Esophagus muscularis mucosa (tissue), 4 donors: ENCODE results near the gene DDX27. TPM values are rescaled to one million over a fixed set of nuclear protein-coding genes. Genes with fewer than 3 reads are reported as not detected.

ENCODE experiments used
- DNase-seq: peaks from one replicate; pipeline ENCODE4 v3.0.0-alpha.2; 2017; ENCODE audit errors: extremely low spot score
- H3K27ac ChIP-seq, 4 donors: fragments of 200-600 bp; sonication (generic); replicated peaks in 1 of 4; 1 replicate in 3 of 4; 2 replicates in 1 of 4; pipeline ENCODE4 v1.5.1; 2016 to 2019; ENCODE audit warnings: mild to moderate bottlenecking in 1 of 4
- H3K27me3 ChIP-seq, 4 donors: fragments of 200-600 bp; sonication (generic); one replicate each; pipeline versions ENCODE4 v1.5.1 to v1.6.0; 2016 to 2019
- H3K36me3 ChIP-seq, 4 donors: fragments of 200-600 bp; sonication (generic); one replicate each; pipeline ENCODE4 v1.5.1; 2016 to 2019
- H3K4me1 ChIP-seq, 4 donors: fragments of 200-600 bp; sonication (generic); one replicate each; pipeline ENCODE4 v1.5.1; 2016 to 2019
- H3K4me3 ChIP-seq, 4 donors: fragments of 200-600 bp; sonication (generic); 1 replicate in 2 of 4; 2 replicates in 2 of 4; pipeline ENCODE4 v1.5.1; 2016 to 2019; ENCODE audit warnings: mild to moderate bottlenecking in 4 of 4, moderate library complexity in 1 of 4
- H3K9me3 ChIP-seq, 4 donors: fragments of 200-600 bp; sonication (generic); 1 replicate in 3 of 4; 2 replicates in 1 of 4; pipeline ENCODE4 v1.5.1; 2016 to 2019
- EP300 ChIP-seq: sonication (generic); formaldehyde crosslinking; IDR thresholded peaks from one replicate; pipeline ENCODE4 v1.6.1; 2017; ENCODE audit warnings: antibody characterized with exemption
- POLR2A ChIP-seq: fragments of 450-650 bp; IDR thresholded peaks from one replicate; pipeline ENCODE4 v1.6.1; 2017; ENCODE audit warnings: antibody characterized with exemption, moderate library complexity, mild to moderate bottlenecking, low read depth
- POLR2AphosphoS5 ChIP-seq, 2 donors: sonication (generic); formaldehyde crosslinking; IDR thresholded peaks; one replicate each; pipeline ENCODE4 v1.6.1; 2017; ENCODE audit warnings: antibody characterized with exemption in 2 of 2
- WGBS: methylation state at CpG from one replicate; pipeline ENCODE4 v1.1.5; 2018; 5-methylcytosine and 5-hydroxymethylcytosine counted together
- intact Hi-C: fragments of 100-400 bp; cut with DNase I; formaldehyde crosslinking; loops from one replicate; pipeline ENCODE4 v1.15.1; 2023
- total RNA-seq, 4 donors: library from RNA; depleted of rRNA; stranded (reverse); fragments of >200 nt; gene quantifications; one replicate each; pipeline versions ENCODE4 v1.1.0 to v1.2.1, GENCODE V29; 2016
- TF ChIP-seq, protein P1 (sequence below), 3 experiments: fragments of 200-600 bp in 2 of 3; fragments of 450-650 bp in 1 of 3; sonication (generic) in 2 of 3; IDR thresholded peaks; one replicate each; pipeline ENCODE4 v1.5.1; 2017 to 2019; ENCODE audit warnings: antibody characterized with exemption in 3 of 3, mild to moderate bottlenecking in 2 of 3, moderate library complexity in 1 of 3

DDX27 gene
- total RNA-seq, 4 donors from 2014 or later, result 25.7 to 35.0 (median 30.2) TPM

DNA sequence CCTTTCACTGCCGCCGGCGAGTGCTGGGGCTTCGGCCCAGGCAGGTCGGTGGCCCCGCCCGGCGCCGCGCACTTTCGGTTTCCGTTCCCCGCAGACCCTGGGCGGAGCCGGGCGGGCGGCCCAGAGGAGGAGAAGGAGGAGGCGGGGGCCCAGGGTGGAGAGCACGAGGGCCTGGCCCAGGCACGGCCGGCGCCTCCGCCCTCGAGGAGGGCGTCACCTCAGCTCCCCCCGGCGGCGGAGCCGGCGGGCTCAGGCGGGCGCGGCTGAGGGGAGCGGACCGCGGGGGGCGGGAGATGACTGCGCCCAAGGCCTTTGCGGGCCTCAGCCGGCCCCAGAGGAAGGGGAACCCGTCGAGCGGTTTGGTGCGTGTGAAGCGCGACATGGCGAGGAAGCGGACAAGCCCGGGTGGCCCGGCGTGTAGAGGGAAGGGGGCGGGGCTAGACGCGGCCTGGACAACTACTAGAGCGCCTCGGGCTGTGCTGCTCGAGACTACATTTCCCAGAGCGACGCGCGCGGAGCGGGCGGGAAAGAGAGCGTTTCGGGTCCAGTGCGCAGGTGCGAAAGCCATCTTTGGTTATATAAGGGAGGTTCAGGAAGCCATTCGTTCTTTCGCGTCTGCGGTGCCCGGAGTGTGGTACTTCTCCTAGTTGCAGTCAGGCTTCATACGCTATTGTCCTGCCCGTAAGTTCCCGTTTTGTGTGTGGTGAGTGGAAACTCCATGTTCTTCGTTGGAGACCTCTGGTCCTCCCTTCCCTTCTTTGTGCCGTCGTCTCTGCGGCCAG is 59.0 kb downstream of the DDX27 start, which contains the start of gene ZNFX1:
TSS of gene ZNFX1 (minus strand) at position 22 of the 782 bp plus-strand sequence. CDS start 2,218 bp downstream, outside the sequence.
- intact Hi-C loops, result no loop called here

DNA sequence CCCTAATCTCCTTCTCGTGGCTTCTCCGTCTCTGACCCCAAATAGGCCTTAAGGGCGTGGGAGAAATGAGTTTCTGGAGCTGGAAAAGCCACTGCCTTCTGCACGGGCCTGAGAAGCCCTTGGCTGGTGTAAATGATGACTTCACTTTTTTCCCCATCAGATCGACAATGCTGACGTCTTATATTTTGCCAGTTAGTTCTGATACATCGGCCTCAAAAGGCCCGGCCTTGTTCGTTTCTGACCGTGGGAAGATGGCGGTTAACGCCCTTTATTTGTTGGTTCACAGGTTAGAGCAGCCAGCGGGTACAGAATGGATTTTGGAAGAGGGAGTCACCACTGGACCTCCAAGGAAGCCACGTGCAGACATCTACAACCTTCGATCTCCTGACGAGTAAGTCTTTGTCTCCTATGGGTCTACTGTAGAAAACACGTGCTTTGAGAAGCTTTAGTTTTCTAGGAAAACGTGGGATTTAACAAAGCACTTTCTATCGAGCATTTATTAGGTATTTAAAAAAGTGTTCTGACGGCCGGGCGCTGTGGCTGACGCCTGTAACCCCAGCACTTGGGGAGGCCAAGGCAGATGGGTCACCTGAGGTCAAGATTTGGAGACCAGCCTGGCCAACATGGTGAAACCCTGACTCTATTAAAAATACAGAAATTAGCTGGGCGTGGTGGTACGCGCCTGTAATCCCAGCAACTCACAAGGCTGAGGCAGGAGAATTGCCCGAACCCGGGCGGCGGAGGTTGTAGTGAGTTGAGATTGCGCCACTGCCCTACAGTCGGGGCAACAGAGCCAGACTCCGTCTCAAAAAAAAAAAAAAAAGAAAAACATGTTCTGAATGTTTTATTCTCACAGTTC is 59.8 kb downstream of the DDX27 start:
- H3K4me1 ChIP-seq, result peaks cover 43 to 81% (median 76%) of the 10 kb centered on the region in 4 donors
- WGBS, result 24% methylated on average over 29 of the region's 33 CpGs

More for the DNA sequence above, 59.0 kb downstream of the DDX27 start, which contains the start of gene ZNFX1:
- TF ChIP-seq POLR2AphosphoS5 (IDR thresholded peaks at IDR 0.05), result peak; percentile 100
- peak; percentile 98 for TF ChIP-seq POLR2A
- TF ChIP-seq, protein P1, sequence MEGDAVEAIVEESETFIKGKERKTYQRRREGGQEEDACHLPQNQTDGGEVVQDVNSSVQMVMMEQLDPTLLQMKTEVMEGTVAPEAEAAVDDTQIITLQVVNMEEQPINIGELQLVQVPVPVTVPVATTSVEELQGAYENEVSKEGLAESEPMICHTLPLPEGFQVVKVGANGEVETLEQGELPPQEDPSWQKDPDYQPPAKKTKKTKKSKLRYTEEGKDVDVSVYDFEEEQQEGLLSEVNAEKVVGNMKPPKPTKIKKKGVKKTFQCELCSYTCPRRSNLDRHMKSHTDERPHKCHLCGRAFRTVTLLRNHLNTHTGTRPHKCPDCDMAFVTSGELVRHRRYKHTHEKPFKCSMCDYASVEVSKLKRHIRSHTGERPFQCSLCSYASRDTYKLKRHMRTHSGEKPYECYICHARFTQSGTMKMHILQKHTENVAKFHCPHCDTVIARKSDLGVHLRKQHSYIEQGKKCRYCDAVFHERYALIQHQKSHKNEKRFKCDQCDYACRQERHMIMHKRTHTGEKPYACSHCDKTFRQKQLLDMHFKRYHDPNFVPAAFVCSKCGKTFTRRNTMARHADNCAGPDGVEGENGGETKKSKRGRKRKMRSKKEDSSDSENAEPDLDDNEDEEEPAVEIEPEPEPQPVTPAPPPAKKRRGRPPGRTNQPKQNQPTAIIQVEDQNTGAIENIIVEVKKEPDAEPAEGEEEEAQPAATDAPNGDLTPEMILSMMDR (IDR thresholded peaks at IDR 0.05), result no peak
- no peak for TF ChIP-seq EP300
- under 1% methylated on average over 29 of the region's 80 CpGs for WGBS
- Histone ChIP-seq H3K36me3 (peaks cover 34 to 64% (median 53%) of the 10 kb centered on the region in 4 donors), H3K4me1 (peaks cover 39 to 80% (median 71%) of the 10 kb centered on the region in 4 donors), H3K27me3 (no peaks in the 10 kb centered on the region), H3K4me3 (peak within 1 kb of the TSS; percentile 77 to 98 (median 87)), H3K27ac (peak within 1 kb of the TSS; percentile 91 to 99 (median 96)), H3K9me3 (peaks cover 0 to 9% (median 4%) of the 10 kb centered on the region in 4 donors)
- peak; percentile 99 for DNase-seq

DNA sequence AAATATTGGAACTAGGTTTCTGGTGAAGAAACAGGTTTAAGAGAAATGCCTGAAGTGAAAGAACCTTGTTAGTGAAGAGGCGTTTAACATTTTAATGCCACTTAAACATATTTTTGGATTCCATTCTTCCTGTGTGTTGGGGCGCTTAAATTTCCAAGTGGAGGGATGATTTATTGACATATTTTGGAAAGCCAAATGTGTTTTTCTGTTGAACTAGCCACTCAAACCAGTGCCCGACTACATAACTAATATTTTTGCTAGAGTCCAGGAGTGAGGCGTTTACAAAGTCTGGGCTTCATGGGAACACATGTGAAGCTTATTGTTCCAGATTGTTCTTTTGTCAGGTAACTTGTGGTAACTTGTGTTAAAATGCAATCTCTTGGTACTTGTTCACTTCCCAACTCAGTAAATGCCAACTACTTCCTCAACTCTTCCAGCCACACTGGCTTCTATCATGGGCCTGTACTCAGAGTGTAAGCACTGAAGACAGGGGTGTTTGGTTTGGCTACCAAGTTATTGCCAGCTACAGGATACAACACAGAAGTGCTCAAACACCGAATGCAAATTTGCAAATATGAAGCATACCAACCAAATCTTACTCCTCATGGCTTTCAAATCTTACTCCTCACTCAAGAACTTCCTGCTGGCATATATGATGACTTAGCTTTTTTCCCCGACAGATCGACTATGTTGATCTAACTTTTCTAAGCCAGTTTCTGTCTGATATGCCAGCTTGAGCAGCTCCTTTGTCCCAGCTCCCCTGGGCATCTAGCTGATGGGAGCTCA is 60.7 kb downstream of the DDX27 start:
- intact Hi-C loops, result no loop called here
- H3K27ac ChIP-seq, result peak overlapping the region in 3 of 4 donors; percentile 91 to 99 (median 98)
- WGBS, result 61% methylated on average over 7 of the region's 7 CpGs

More for the DNA sequence above, 59.8 kb downstream of the DDX27 start:
- TF ChIP-seq EP300, result no peak
- TF ChIP-seq POLR2AphosphoS5 (IDR thresholded peaks at IDR 0.05), result no peak
- no peak for TF ChIP-seq POLR2A
- Histone ChIP-seq H3K27me3 (no peaks in the 10 kb centered on the region), H3K4me3 (peak overlapping the region; percentile 77 to 98 (median 87)), H3K36me3 (peaks cover 41 to 64% (median 56%) of the 10 kb centered on the region in 4 donors), H3K9me3 (peaks cover 0 to 14% (median 5%) of the 10 kb centered on the region in 4 donors), H3K27ac (peak overlapping the region; percentile 91 to 99 (median 96))
- intact Hi-C loops, result no loop called here
- DNase-seq, result no peak

DNA sequence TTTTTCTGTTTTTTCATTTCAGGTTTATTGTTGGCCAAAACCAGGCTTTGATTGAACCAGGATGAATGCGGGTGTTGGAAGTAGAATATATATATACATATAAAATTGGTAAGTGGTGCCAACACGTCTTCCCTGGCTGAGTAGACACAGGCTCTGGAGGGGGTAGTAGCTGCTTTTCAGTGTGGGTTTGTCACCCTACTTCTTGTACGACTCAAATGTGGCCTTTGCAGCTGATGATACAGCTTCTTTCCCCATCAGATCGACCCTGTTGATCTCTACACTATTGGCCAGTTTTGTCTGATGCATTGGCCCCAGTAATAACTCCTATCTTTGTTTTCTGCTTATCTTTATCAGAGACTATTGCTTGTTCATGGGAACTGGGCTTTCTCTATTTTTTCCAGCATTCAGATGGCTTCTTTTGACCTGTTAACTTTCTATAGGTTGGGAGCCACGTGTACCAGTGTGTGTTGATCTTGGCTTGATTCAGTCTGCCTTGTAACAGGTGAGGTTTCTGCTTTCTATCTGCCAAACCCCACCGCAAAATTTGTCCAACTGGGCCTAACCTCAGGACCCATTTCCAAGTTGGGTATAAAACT is 61.3 kb downstream of the DDX27 start:
- H3K27ac ChIP-seq, result peak overlapping the region in 1 of 4 donors; percentile 98
- WGBS, result 70% methylated on average over 6 of the region's 6 CpGs
- peaks cover 45 to 66% (median 61%) of the 10 kb centered on the region in 4 donors for H3K36me3 ChIP-seq
- TF ChIP-seq POLR2AphosphoS5 (IDR thresholded peaks at IDR 0.05) (no peak), EP300 (no peak), POLR2A (no peak)
- TF ChIP-seq, protein P1 (IDR thresholded peaks at IDR 0.05), result no peak
- intact Hi-C loops, result no loop called here
- DNase-seq, result no peak
- peaks cover 0 to 27% (median 6%) of the 10 kb centered on the region in 4 donors for H3K9me3 ChIP-seq
- peaks cover 40 to 83% (median 71%) of the 10 kb centered on the region in 4 donors for H3K4me1 ChIP-seq
- no peaks in the 10 kb centered on the region for H3K27me3 ChIP-seq
- H3K4me3 ChIP-seq, result peak overlapping the region in 3 of 4 donors; percentile 77 to 98 (median 77)

More for the DNA sequence above, 60.7 kb downstream of the DDX27 start:
- no peak for DNase-seq
- Histone ChIP-seq H3K4me3 (peak overlapping the region; percentile 77 to 98 (median 87)), H3K9me3 (peaks cover 0 to 20% (median 5%) of the 10 kb centered on the region in 4 donors), H3K36me3 (peaks cover 44 to 66% (median 61%) of the 10 kb centered on the region in 4 donors), H3K4me1 (peaks cover 43 to 84% (median 77%) of the 10 kb centered on the region in 4 donors), H3K27me3 (no peaks in the 10 kb centered on the region)
- TF ChIP-seq POLR2AphosphoS5 (IDR thresholded peaks at IDR 0.05), result no peak
- no peak for TF ChIP-seq EP300
- TF ChIP-seq POLR2A, result no peak
- TF ChIP-seq, protein P1 (IDR thresholded peaks at IDR 0.05), result no peak
